ENCODE results near the gene NVL.

NVL gene

GRCh38 chr1:224182057-224182865 is 147.7 kb downstream of the NVL start:
- no peak for DNase-seq
- in situ Hi-C loops (cut with MboI; ENCODE audit: low pct_unique_long_range_greater_than_20kb, low sequenced_read_pairs) = no loop called here

- DNase-seq = no peak
- in situ Hi-C loops (cut with MboI; ENCODE audit: low pct_unique_long_range_greater_than_20kb, low sequenced_read_pairs) = no loop called here
Measured at GRCh38 chr1:224181453-224181810, 148.5 kb downstream of the NVL start.

GRCh38 chr1:224180783-224181452 is 149.1 kb downstream of the NVL start:
- in situ Hi-C loops (cut with MboI; ENCODE audit: low pct_unique_long_range_greater_than_20kb, low sequenced_read_pairs) = no loop called here
- no peak for DNase-seq

GRCh38 chr1:224178894-224179293 is 151.1 kb downstream of the NVL start:
- DNase-seq = no peak
- in situ Hi-C loops (cut with MboI; ENCODE audit: low pct_unique_long_range_greater_than_20kb, low sequenced_read_pairs) = no loop called here

- DNase-seq = no peak
- in situ Hi-C loops (cut with MboI; ENCODE audit: low pct_unique_long_range_greater_than_20kb, low sequenced_read_pairs) = no loop called here
Measured at GRCh38 chr1:224177356-224177999, 152.5 kb downstream of the NVL start.
